ENCODE measurements around the gene HNF4A.

Gene HNF4A

GRCh38 chr20:44356353-44356723 is 839 bp downstream of the HNF4A start:
- TF ChIP-seq TEAD4 (IDR thresholded peaks at IDR 0.05) = no peak
- TF ChIP-seq EP300 (IDR thresholded peaks at IDR 0.05; ENCODE audit: borderline replicate concordance) = no peak
- no peak for TF ChIP-seq NFIC (IDR thresholded peaks at IDR 0.05)
- no peak for TF ChIP-seq EGR1 (IDR thresholded peaks at IDR 0.05)
- TF ChIP-seq CEBPB (IDR thresholded peaks at IDR 0.05) = no peak
- TF ChIP-seq RAD21 (IDR thresholded peaks at IDR 0.05; ENCODE audit: low read depth) = no peak
- no peak for TF ChIP-seq FOXM1 (IDR thresholded peaks at IDR 0.05; ENCODE audit: borderline replicate concordance, low read depth)
- TF ChIP-seq TAF1 (IDR thresholded peaks at IDR 0.05; ENCODE audit: low read depth) = no peak
- no peak for TF ChIP-seq CREB1 (IDR thresholded peaks at IDR 0.05; ENCODE audit: low read depth)
- TF ChIP-seq TCF12 (IDR thresholded peaks at IDR 0.05; ENCODE audit: low read depth) = no peak

- TF ChIP-seq NFIC (IDR thresholded peaks at IDR 0.05) (no peak), RAD21 (IDR thresholded peaks at IDR 0.05; ENCODE audit: low read depth) (no peak), EP300 (IDR thresholded peaks at IDR 0.05; ENCODE audit: borderline replicate concordance) (no peak), CEBPB (IDR thresholded peaks at IDR 0.05) (no peak), ZBTB7A (IDR thresholded peaks at IDR 0.05; ENCODE audit: low read depth) (no peak), MAX (IDR thresholded peaks at IDR 0.05) (no peak), CREB1 (IDR thresholded peaks at IDR 0.05; ENCODE audit: low read depth) (no peak), TEAD4 (IDR thresholded peaks at IDR 0.05) (no peak), REST (IDR thresholded peaks at IDR 0.05; ENCODE audit: low read depth) (no peak), TAF1 (IDR thresholded peaks at IDR 0.05; ENCODE audit: low read depth) (no peak), EGR1 (IDR thresholded peaks at IDR 0.05) (no peak), FOXM1 (IDR thresholded peaks at IDR 0.05; ENCODE audit: borderline replicate concordance, low read depth) (no peak)
- TF ChIP-seq, protein P1, sequence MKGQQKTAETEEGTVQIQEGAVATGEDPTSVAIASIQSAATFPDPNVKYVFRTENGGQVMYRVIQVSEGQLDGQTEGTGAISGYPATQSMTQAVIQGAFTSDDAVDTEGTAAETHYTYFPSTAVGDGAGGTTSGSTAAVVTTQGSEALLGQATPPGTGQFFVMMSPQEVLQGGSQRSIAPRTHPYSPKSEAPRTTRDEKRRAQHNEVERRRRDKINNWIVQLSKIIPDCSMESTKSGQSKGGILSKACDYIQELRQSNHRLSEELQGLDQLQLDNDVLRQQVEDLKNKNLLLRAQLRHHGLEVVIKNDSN (IDR thresholded peaks at IDR 0.05) = no peak
These were observed 1.5 kb downstream of the HNF4A start for GRCh38 chr20:44357020-44357419.

GRCh38 chr20:44357555-44358125 is 2.1 kb downstream of the HNF4A start:
- TF ChIP-seq FOXM1 (IDR thresholded peaks at IDR 0.05; ENCODE audit: borderline replicate concordance, low read depth) = no peak
- no peak for TF ChIP-seq NFIC (IDR thresholded peaks at IDR 0.05)
- TF ChIP-seq RAD21 (IDR thresholded peaks at IDR 0.05; ENCODE audit: low read depth) = no peak
- TF ChIP-seq TAF1 (IDR thresholded peaks at IDR 0.05; ENCODE audit: low read depth) = no peak
- TF ChIP-seq MAX (IDR thresholded peaks at IDR 0.05) = no peak
- TF ChIP-seq EGR1 (IDR thresholded peaks at IDR 0.05) = no peak
- no peak for TF ChIP-seq ZBTB7A (IDR thresholded peaks at IDR 0.05; ENCODE audit: low read depth)
- no peak for TF ChIP-seq YY1 (IDR thresholded peaks at IDR 0.05; ENCODE audit: low read depth)

DNA sequence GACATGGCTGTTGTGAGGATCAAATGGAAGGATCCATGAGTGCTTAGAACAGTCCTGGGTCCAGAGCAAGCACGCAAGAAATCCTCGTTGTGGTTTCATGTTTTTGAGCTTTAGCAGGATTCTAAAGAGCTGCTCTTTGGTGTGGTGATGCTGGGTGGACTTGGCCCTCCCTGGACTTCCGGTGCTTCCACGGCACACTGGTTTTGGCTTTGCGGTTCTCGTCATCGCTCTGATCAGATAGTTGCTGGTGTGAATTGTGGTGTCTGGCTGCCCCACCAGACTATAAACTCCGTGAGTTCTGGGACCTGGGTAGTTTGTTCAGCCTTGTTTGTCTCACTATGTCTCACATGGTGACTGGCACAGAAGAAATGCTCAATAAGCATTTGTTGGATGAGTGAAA is 3.3 kb downstream of the HNF4A start:
- TF ChIP-seq REST (IDR thresholded peaks at IDR 0.05; ENCODE audit: low read depth) (no peak), RAD21 (IDR thresholded peaks at IDR 0.05; ENCODE audit: low read depth) (no peak)

- TF ChIP-seq FOXM1 (IDR thresholded peaks at IDR 0.05; ENCODE audit: borderline replicate concordance, low read depth) = no peak
- TF ChIP-seq NFIC (IDR thresholded peaks at IDR 0.05) = no peak
- no peak for TF ChIP-seq EP300 (IDR thresholded peaks at IDR 0.05; ENCODE audit: borderline replicate concordance)
- no peak for TF ChIP-seq MAX (IDR thresholded peaks at IDR 0.05)
- no peak for TF ChIP-seq ZBTB7A (IDR thresholded peaks at IDR 0.05; ENCODE audit: low read depth)
- no peak for TF ChIP-seq RAD21 (IDR thresholded peaks at IDR 0.05; ENCODE audit: low read depth)
- no peak for TF ChIP-seq TAF1 (IDR thresholded peaks at IDR 0.05; ENCODE audit: low read depth)
- no peak for TF ChIP-seq CEBPB (IDR thresholded peaks at IDR 0.05)
- no peak for TF ChIP-seq TCF12 (IDR thresholded peaks at IDR 0.05; ENCODE audit: low read depth)
These were observed 4.7 kb downstream of the HNF4A start for GRCh38 chr20:44360221-44360620.

GRCh38 chr20:44361021-44361420 is 5.5 kb downstream of the HNF4A start:
- no peak for TF ChIP-seq EP300 (IDR thresholded peaks at IDR 0.05; ENCODE audit: borderline replicate concordance)
- TF ChIP-seq CEBPB (IDR thresholded peaks at IDR 0.05) = no peak
- no peak for TF ChIP-seq RAD21 (IDR thresholded peaks at IDR 0.05; ENCODE audit: low read depth)

DNA sequence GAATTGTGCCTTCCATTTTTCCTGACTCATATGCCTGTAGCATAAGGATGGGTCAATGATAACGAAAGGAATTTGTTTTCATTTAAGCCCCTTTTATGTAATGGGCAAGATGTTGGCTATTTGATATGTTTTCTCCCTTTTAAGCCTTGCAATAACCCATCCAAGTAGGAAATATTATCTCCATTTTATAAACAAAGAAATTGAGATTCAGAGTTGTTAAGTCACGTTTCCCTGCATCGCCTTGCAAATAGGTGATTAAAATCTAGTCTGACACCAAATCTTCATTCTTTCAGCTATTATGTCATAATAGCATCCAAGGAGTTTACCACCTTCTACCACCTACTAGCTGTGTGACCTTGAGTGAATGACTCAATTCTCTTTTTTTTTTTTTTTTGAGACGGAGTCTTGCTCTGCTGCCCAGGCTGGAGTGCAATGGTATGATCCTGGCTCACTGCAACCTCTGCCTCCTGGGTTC is 7.0 kb downstream of the HNF4A start:
- TF ChIP-seq RAD21 (IDR thresholded peaks at IDR 0.05; ENCODE audit: low read depth) = no peak
- TF ChIP-seq FOXM1 (IDR thresholded peaks at IDR 0.05; ENCODE audit: borderline replicate concordance, low read depth) = no peak
- TF ChIP-seq MAX (IDR thresholded peaks at IDR 0.05) = no peak
- no peak for TF ChIP-seq EP300 (IDR thresholded peaks at IDR 0.05; ENCODE audit: borderline replicate concordance)
- TF ChIP-seq REST (IDR thresholded peaks at IDR 0.05; ENCODE audit: low read depth) = no peak
- TF ChIP-seq ZBTB7A (IDR thresholded peaks at IDR 0.05; ENCODE audit: low read depth) = no peak
- TF ChIP-seq, protein P1 (IDR thresholded peaks at IDR 0.05) = no peak
- no peak for TF ChIP-seq TCF12 (IDR thresholded peaks at IDR 0.05; ENCODE audit: low read depth)
- no peak for TF ChIP-seq TAF1 (IDR thresholded peaks at IDR 0.05; ENCODE audit: low read depth)
- TF ChIP-seq YY1 (IDR thresholded peaks at IDR 0.05; ENCODE audit: low read depth) = no peak
- no peak for TF ChIP-seq TEAD4 (IDR thresholded peaks at IDR 0.05)
- TF ChIP-seq CEBPB (IDR thresholded peaks at IDR 0.05) = no peak
- TF ChIP-seq CREB1 (IDR thresholded peaks at IDR 0.05; ENCODE audit: low read depth) = no peak
- no peak for TF ChIP-seq EGR1 (IDR thresholded peaks at IDR 0.05)
- no peak for TF ChIP-seq NFIC (IDR thresholded peaks at IDR 0.05)

Measured in Ishikawa (cell line).